ENCODE measurements around the gene CDK6. TPM values are rescaled to one million over a fixed set of nuclear protein-coding genes. Genes with fewer than 3 reads are reported as not detected.

Gene CDK6
- total RNA-seq, 4 donors from 2014 or later, result 12.9 to 32.7 (median 21.6) TPM

GRCh38 chr7:92797284-92797683 is 39.1 kb downstream of the CDK6 start:
- intact Hi-C loops (cut with DNase I; ENCODE audit: low total_unique reads) (no loop called here), in situ Hi-C loops (cut with MboI; ENCODE audit: low pct_ligation_motif_present in 1 of 4, low pct_unique_long_range_greater_than_20kb in 1 of 4, low sequenced_read_pairs in 3 of 4) (no loop called here)
- no peak overlapping the region for H3K4me3 ChIP-seq
- H3K4me1 ChIP-seq, result peaks cover 5 to 63% (median 23%) of the 10 kb centered on the region in 4 donors
- no peak for DNase-seq
- TF ChIP-seq EP300 (IDR thresholded peaks at IDR 0.05; ENCODE audit: low read depth) (no peak), POLR2AphosphoS5 (IDR thresholded peaks at IDR 0.05) (no peak), CTCF (IDR thresholded peaks at IDR 0.05) (no peak), POLR2A (IDR thresholded peaks at IDR 0.05) (no peak)
- H3K9me3 ChIP-seq, result no peaks in the 10 kb centered on the region
- peak overlapping the region in 1 of 4 donors; percentile 43 for H3K27ac ChIP-seq
- no peaks in the 10 kb centered on the region for H3K36me3 ChIP-seq
- H3K27me3 ChIP-seq, result no peaks in the 10 kb centered on the region
- 89 to 100% methylated on average over 1 of the region's 1 CpG for WGBS, 2 donors (ENCODE audit: low coverage in 1 of 2)

DNA sequence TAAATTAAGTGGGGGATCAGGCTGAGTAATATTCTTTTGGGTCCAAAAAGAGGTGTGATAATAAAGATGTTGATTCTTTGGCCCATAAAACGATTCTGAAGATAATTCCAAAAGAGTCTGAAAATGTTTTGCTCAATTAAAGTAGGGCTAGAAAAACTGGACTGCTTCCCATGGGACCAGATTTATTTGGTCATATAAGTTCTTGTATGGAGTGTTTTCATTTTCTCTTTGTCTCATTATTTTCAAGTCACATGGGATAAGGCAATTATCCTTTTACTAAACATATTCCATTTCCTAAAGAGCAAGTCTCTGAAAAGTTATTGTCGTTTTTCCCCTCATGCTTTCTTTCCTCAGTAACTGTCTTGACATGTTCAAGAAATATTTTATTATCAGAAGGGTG is 41.5 kb downstream of the CDK6 start:
- peak overlapping the region in 1 of 4 donors; percentile 11 for H3K27ac ChIP-seq
- H3K36me3 ChIP-seq, result no peaks in the 10 kb centered on the region
- 30 to 35% methylated on average over 2 of the region's 2 CpGs for WGBS, 2 donors (ENCODE audit: low coverage in 1 of 2)
- in situ Hi-C loops (cut with MboI; ENCODE audit: low pct_ligation_motif_present in 1 of 4, low pct_unique_long_range_greater_than_20kb in 1 of 4, low sequenced_read_pairs in 3 of 4), result no loop called here
- H3K9me3 ChIP-seq, result no peaks in the 10 kb centered on the region
- no peak for DNase-seq
- intact Hi-C loops (cut with DNase I; ENCODE audit: low total_unique reads), result no loop called here
- H3K4me1 ChIP-seq, result peaks cover 5 to 63% (median 23%) of the 10 kb centered on the region in 4 donors
- no peak overlapping the region for H3K4me3 ChIP-seq
- TF ChIP-seq POLR2AphosphoS5 (IDR thresholded peaks at IDR 0.05), result no peak
- no peaks in the 10 kb centered on the region for H3K27me3 ChIP-seq

- TF ChIP-seq POLR2AphosphoS5 (IDR thresholded peaks at IDR 0.05), result no peak
- TF ChIP-seq CTCF (IDR thresholded peaks at IDR 0.05), result no peak
- no peak for TF ChIP-seq EP300 (IDR thresholded peaks at IDR 0.05; ENCODE audit: low read depth)
- TF ChIP-seq POLR2A (IDR thresholded peaks at IDR 0.05), result no peak
- 69 to 86% methylated on average over 1 to 4 of the region's 4 CpGs for WGBS, 2 donors (ENCODE audit: low coverage in 1 of 2)
- in situ Hi-C loops (cut with MboI; ENCODE audit: low pct_ligation_motif_present in 1 of 4, low pct_unique_long_range_greater_than_20kb in 1 of 4, low sequenced_read_pairs in 3 of 4), result no loop called here
These were observed 42.0 kb downstream of the CDK6 start for GRCh38 chr7:92794391-92794790.

GRCh38 chr7:92793656-92794205 is 42.6 kb downstream of the CDK6 start:
- TF ChIP-seq POLR2A (IDR thresholded peaks at IDR 0.05) (no peak), EP300 (IDR thresholded peaks at IDR 0.05; ENCODE audit: low read depth) (no peak), POLR2AphosphoS5 (IDR thresholded peaks at IDR 0.05) (no peak), CTCF (IDR thresholded peaks at IDR 0.05) (no peak)
- H3K9me3 ChIP-seq, result peaks cover 2 to 3% of the 10 kb centered on the region in 2 donors
- H3K4me1 ChIP-seq, result peaks cover 5 to 56% (median 19%) of the 10 kb centered on the region in 4 donors
- no peaks in the 10 kb centered on the region for H3K27me3 ChIP-seq
- no peak overlapping the region for H3K4me3 ChIP-seq
- no peak for DNase-seq
- intact Hi-C loops (cut with DNase I; ENCODE audit: low total_unique reads) (no loop called here), in situ Hi-C loops (cut with MboI; ENCODE audit: low pct_ligation_motif_present in 1 of 4, low pct_unique_long_range_greater_than_20kb in 1 of 4, low sequenced_read_pairs in 3 of 4) (no loop called here)
- H3K36me3 ChIP-seq, result no peaks in the 10 kb centered on the region
- 64% methylated on average over 1 of the region's 1 CpG for WGBS, 2 donors (ENCODE audit: low coverage in 1 of 2)
- H3K27ac ChIP-seq, result no peak overlapping the region

More at GRCh38 chr7:92794391-92794790, 42.0 kb downstream of the CDK6 start:
- Histone ChIP-seq H3K27me3 (no peaks in the 10 kb centered on the region), H3K36me3 (no peaks in the 10 kb centered on the region), H3K4me3 (no peak overlapping the region), H3K9me3 (no peaks in the 10 kb centered on the region), H3K4me1 (peaks cover 5 to 61% (median 22%) of the 10 kb centered on the region in 4 donors), H3K27ac (peak overlapping the region in 1 of 4 donors; percentile 11)
- DNase-seq, result no peak
- intact Hi-C loops (cut with DNase I; ENCODE audit: low total_unique reads), result no loop called here

DNA sequence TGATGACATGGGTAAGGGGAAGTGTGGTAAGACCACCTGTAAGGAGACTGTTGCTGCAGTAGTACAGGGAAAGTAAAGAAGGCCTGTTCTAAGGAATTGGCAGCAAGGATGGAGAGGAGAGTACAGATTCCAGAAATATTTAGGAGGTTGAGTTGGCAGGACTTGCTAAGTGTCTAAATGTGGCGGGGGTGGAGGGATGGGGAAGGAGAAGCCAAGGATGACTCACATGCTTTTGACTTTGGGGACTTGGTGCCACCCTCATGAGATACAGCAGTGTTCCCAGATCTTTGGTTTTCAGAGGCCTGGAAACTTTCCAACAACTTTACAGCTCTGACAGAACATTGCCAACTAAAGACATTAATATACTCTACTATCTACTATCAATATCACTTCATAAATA is 45.4 kb downstream of the CDK6 start:
- Histone ChIP-seq H3K4me1 (peaks cover 5 to 47% (median 14%) of the 10 kb centered on the region in 4 donors), H3K27ac (no peak overlapping the region), H3K36me3 (no peaks in the 10 kb centered on the region), H3K27me3 (no peaks in the 10 kb centered on the region), H3K4me3 (no peak overlapping the region), H3K9me3 (peaks cover 5 to 7% of the 10 kb centered on the region in 2 donors)
- 73% methylated on average over 1 of the region's 1 CpG; no CpG with 5 or more reads in 1 of the 2 donors for WGBS, 2 donors (ENCODE audit: low coverage in 1 of 2)
- DNase-seq, result no peak
- TF ChIP-seq EP300 (IDR thresholded peaks at IDR 0.05; ENCODE audit: low read depth) (no peak), CTCF (IDR thresholded peaks at IDR 0.05) (no peak), POLR2AphosphoS5 (IDR thresholded peaks at IDR 0.05) (no peak), POLR2A (IDR thresholded peaks at IDR 0.05) (no peak)
- intact Hi-C loops (cut with DNase I; ENCODE audit: low total_unique reads), result no loop called here
- in situ Hi-C loops (cut with MboI; ENCODE audit: low pct_ligation_motif_present in 1 of 4, low pct_unique_long_range_greater_than_20kb in 1 of 4, low sequenced_read_pairs in 3 of 4), result no loop called here

All from transverse colon (tissue), 4 donors.